GM23338 (cell line): ENCODE results near the gene SLC30A10.

ENCODE experiments used
- CTCF ChIP-seq, 2 experiments: fragments of 200-600 bp in 1 of 2; sonication (generic) in 1 of 2; conservative IDR thresholded peaks; 2 replicates each; pipeline versions ENCODE4 v1.5.1 to v1.6.1; 2016 to 2017; ENCODE audit warnings: antibody characterized with exemption in 2 of 2, low read depth in 2 of 2, mild to moderate bottlenecking in 2 of 2, moderate library complexity in 1 of 2
- EZH2 ChIP-seq: fragments of 200-600 bp; sonication (generic); IDR thresholded peaks from one replicate; pipeline ENCODE4 v1.8.0; 2017; ENCODE audit warnings: antibody characterized with exemption, mild to moderate bottlenecking, low read depth; ENCODE audit not compliant: unreplicated experiment
- EZH2phosphoT487 ChIP-seq: fragments of 200-600 bp; sonication (generic); IDR thresholded peaks from one replicate; pipeline ENCODE4 v1.8.1; 2018; ENCODE audit warnings: antibody characterized with exemption; ENCODE audit not compliant: unreplicated experiment
- JUNB ChIP-seq: IDR thresholded peaks from one replicate; pipeline ENCODE4 v1.6.1; 2016; ENCODE audit warnings: antibody characterized with exemption; ENCODE audit not compliant: unreplicated experiment
- NANOG ChIP-seq: IDR thresholded peaks from 2 replicates; pipeline ENCODE4 v1.6.1; 2016; ENCODE audit warnings: antibody characterized with exemption, borderline replicate concordance
- POLR2AphosphoS5 ChIP-seq: IDR thresholded peaks from 2 replicates; pipeline ENCODE4 v1.6.1; 2016; ENCODE audit warnings: antibody characterized with exemption, low read depth
- REST ChIP-seq: IDR thresholded peaks from one replicate; pipeline ENCODE4 v1.6.1; 2018; ENCODE audit warnings: antibody characterized with exemption; ENCODE audit not compliant: unreplicated experiment
- TF ChIP-seq, protein P1 (sequence below): IDR thresholded peaks from 2 replicates; pipeline ENCODE4 v1.6.1; 2016; ENCODE audit warnings: antibody characterized with exemption

GRCh38 chr1:219882755-219883154, 45.6 kb downstream of the SLC30A10 start:
- no peak for TF ChIP-seq CTCF (conservative IDR thresholded peaks at IDR 0.05; ENCODE audit: low read depth in 2 of 2)
- no peak for TF ChIP-seq REST
- no peak for TF ChIP-seq EZH2phosphoT487
- TF ChIP-seq POLR2AphosphoS5 = no peak
- no peak for TF ChIP-seq NANOG
- TF ChIP-seq, protein P1, sequence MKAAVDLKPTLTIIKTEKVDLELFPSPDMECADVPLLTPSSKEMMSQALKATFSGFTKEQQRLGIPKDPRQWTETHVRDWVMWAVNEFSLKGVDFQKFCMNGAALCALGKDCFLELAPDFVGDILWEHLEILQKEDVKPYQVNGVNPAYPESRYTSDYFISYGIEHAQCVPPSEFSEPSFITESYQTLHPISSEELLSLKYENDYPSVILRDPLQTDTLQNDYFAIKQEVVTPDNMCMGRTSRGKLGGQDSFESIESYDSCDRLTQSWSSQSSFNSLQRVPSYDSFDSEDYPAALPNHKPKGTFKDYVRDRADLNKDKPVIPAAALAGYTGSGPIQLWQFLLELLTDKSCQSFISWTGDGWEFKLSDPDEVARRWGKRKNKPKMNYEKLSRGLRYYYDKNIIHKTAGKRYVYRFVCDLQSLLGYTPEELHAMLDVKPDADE = no peak
- TF ChIP-seq JUNB = no peak
- no peak for TF ChIP-seq EZH2
